ENCODE measurements around the gene MAP4K3.

- no peak for TF ChIP-seq POLR2A (IDR thresholded peaks at IDR 0.05)
- no peak for TF ChIP-seq CTCF (IDR thresholded peaks at IDR 0.05 in 4 of 5, conservative IDR thresholded peaks at IDR 0.05 in 1 of 5)
Observed at GRCh38 chr2:39252888-39253518, 184.1 kb downstream of the MAP4K3 start.
